Stimulated activated CD8-positive, alpha-beta memory T cell treated with anti-CD3 and anti-CD28 coated beads, Interleukin-7, amount 100 ng/mL, for 1 hour (primary cell): ENCODE measurements around the gene RNF141.

ENCODE experiments used
- DNase-seq, 2 donors: peaks; one replicate each; pipeline ENCODE4 v3.0.0-alpha.2; 2020; ENCODE audit warnings: low read depth in 2 of 2

Gene RNF141

DNA sequence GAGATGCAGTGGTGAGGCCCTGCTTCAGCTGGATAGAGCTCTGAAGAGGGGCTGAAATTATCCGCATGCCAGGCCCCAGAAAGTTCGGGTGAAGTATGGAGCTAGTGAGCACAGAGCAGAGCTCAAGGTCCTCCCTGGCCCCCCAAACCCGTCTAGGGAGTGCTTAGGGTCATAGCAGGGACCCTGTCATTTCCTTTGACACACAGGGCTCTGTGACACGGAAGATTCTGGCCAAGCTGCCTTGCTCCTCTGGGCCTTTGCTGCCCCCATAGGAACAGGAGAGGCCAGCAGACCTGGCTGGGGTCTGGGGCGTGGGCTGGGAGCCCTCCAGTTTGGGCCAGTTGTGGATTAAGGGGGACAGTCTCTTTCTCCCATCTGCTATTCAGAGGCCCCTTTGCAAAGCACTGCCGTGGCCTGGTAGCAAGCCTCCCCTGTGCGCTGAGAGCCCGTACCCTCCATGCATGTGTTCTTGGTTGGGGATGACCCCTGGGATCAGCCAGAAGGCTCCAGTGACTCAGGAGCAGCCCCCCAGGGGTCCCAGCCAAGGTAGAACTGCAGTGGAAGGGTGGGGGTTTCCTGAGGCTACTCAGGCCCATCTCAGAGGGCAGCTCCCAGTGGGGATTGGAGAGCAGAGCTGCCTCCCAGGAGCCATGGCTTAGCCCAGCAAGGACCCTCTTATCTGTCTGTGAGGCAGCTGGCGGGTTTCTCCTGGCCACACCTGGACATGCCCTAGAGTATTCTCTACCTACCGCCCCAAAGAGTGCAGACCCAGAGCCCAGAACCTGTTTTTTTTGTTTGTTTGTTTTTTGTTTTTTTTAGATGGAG lies 42.3 kb downstream of the RNF141 start:
- DNase-seq: no peak

DNA sequence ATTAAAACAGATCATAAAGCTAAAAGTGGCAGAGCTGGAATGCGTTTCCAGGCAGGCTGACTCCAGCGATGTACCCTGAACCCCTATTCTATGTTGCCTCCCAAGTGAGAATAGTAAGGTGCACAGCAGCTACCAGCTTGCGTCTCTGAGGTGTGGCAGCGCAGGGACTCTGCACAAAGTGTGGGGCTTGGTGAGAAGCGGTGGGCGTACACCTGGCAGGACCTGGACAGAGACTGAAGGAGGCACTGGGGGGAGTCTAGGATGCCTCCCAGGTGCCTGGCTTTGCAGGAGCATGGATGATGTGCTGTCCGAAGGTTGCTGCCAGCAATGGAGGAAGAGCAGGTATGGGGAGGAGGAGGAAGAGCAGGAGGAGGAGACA lies 43.0 kb downstream of the RNF141 start:
- DNase-seq: no peak

DNA sequence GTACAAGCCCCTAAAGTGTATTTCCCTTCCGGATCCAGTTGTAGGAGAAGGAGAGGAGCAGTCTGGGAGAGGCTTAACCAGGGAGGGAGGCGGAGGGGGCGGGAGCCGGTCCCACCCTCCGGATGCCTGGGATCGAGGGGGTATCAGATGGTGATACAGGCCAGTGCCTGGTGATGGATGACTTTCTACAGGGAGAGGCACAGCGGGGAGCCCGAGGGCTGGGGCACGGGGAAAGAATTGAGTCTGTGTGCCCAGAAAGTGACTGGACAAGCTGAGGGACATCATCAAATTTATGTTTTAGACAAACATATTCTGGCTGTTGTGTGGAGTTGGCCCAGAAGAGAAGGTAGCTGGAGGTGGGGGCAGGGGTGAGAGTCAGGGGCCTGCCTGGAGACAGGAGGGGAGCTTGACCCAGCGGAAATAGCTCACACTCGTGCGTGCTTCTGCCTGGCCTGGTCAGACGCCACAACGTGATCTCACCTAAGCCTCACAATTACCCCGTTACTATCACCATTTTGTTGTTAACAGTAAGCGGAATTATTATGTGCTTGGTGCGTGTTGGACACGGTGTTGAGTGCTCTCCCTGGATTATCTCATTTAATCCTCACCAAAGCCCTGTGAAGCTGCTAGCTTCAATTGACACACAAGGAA lies 43.5 kb downstream of the RNF141 start:
- no peak for DNase-seq

DNA sequence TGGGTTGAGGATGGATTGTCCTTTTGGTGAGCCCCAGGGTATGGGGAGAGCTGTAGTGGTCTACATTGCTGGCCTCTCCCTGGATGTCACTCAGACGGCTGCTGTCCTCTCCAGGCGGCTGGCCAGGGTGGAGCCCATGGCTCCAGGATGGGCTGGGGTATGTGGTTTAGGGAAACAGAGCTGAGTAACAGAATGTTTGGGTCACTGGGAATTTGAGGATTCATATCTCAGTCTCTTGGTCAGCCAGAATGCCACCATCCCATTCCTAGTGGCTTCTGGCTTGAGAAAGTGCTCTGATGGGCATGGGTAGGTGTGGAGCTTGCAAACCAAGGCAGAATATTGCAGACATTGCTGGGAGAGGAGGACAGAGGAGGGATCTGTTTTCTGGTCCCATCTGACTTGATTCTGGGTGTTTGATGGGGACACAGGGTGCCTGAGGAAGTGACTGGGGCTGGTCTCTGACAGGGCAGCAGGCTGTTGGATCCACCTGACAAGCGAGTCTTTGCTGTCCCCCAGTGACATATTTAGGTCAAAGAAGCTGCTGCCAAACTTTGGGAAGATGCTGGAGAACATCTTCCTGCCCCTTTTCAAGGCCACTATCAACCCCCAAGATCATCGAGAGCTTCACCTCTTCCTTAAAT lies 44.6 kb downstream of the RNF141 start:
- DNase-seq: no peak

DNA sequence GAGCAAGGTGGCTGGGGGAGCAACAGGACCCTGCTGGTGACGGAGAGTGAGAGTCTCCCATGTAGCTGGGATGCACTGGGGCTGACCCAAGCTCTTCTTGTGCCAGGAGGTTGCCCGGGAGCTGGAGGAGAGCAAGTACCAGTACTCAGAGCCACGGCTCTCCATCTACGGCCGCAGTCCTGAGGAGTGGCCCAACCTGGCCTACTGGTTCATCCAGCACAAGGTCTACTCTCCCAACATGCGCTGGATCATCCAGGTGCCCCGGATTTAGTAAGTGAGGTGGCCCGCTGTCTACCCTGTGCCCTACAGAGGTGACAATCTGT lies 45.6 kb downstream of the RNF141 start:
- DNase-seq: no peak

DNA sequence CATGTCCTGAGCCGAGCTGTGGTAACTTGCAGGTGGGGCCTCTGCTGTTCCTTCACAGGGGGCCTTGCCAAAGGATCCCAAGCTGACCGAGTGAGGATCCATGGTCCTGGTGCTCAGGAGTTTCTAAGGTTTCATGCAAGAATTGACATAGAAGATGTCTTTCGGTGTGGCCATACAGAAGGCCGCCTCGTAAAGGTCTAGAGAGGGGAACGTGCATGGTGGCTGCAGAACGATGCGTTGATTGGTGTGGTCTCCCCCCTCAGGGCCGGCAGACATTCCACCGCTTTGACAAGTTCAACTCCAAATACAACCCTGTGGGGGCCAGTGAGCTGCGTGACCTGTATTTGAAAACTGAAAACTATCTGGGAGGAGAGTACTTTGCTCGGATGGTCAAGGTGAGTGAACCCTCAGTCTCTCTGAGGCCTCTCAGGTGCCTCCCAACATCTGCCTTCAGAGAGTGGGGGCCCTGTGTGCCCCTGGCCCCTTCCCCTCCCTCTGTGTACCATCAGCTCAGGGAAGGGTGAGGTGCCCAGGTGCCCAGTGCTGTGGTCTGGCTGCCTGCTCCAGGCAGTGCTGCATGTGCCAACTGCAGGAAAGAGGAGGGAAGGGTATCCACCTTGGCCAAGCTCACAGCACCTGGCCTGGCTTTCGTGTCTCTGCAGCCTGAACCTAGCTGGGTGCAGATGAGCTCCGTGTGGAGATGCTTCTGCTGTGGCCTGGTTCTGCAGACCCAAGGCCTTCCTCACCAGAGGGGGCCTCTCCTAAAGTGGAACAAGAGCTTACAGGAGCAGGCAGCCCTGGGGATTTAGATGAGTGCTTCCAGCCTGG lies 46.1 kb downstream of the RNF141 start:
- DNase-seq: no peak

DNA sequence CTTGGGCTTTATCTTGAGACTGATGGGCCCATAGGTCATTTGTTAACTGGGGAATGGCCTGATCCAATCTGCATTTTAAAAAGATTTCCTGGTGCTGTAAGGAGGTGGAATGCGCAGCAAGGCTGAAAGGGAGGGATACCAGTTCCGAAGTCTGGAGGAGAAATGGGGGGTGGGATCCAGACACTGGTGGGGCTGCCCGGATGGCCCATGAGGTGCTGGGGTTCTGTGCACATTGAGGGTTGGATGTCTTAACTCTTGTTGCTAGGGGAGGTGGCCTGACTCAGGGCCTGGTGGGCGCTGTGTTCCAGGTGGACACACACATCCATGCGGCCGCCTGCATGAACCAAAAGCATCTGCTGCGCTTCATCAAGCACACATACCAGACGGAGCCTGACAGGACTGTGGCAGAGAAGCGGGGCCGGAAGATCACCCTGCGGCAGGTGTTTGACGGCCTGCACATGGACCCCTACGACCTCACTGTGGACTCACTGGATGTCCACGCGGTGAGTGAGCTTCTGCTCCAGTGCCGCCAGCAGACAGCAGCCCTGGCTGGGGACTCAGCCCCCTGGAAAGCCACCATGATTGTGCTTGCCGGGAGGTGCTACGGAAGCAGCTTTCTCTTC lies 47.8 kb downstream of the RNF141 start:
- DNase-seq: no peak

DNA sequence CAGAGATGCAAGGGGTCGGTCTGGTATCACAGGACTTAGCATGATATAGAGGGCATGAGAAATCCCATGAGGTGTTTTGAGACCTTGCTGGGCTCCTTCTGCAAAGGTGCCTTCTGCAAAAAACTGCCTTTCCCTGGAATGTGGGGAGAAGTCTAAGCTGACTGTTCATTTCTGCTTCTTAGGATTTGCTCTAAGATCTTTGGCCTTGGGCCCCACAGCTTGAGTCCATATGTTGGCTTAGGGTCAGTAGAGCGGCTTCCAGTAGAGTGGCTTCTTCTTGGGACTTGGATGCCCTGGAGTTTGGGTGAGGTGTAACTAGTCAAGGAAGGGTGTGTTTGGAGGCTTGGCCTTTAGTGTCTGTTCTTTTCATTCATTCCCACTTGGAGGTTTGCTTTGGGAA lies 48.9 kb downstream of the RNF141 start:
- DNase-seq: no peak

DNA sequence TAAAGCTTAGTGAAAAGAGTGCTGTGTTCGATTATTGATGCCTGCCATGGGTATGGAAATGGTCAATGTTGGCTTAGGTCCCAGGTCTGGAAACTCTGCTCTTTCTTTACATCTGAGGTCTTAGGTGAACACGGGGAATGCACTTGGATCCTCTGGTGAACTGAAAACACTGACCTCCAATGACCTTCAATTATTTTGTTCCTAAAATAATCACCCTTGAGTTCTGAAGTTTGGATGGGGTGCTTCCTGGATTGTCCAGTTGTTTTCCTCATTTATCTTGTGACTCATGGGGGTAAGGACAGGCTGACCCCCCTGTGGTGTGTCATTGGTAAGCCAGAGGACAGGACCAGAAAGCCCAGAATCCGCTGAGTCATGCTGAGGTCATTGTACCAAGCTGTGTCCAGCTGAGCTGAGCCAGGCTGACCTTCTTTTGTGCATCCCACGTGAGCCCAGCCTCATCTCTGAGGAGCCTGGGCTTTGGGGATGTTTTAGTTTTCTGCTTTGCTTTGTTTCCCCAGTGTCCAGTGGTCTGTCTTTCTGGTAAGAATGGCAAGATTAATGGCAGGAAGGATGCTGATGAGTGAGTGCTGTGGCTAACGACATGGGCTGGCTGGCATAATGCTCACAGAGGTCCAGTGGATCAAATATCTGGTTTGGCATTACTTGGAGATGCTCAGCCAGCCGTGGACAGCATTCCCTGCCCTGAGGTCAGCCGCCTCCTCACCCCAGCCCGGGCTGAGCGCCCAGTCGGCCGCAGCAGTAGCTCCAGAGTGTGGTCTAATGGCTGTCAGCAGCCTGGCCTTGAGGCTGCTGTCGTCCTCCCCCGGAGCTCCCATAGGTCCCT lies 50.4 kb downstream of the RNF141 start:
- DNase-seq: no peak

DNA sequence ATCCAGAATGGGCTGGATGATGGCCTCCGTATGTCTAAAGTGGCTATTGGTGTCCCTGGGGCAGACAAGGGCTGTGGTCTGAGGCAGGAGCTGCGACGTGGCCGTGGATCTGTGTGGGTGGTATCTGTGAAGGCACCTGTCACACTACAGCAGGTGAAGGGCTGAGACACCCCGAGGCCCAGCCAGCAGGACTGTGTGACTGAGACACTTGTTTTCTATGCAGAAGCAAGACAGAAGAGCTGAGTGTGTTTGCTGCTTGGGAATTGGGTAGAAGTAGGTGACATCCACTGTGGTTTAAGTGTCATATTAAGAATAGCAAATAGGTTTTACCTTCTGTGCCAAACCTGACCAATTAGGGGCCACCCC lies 51.0 kb downstream of the RNF141 start:
- DNase-seq: no peak

DNA sequence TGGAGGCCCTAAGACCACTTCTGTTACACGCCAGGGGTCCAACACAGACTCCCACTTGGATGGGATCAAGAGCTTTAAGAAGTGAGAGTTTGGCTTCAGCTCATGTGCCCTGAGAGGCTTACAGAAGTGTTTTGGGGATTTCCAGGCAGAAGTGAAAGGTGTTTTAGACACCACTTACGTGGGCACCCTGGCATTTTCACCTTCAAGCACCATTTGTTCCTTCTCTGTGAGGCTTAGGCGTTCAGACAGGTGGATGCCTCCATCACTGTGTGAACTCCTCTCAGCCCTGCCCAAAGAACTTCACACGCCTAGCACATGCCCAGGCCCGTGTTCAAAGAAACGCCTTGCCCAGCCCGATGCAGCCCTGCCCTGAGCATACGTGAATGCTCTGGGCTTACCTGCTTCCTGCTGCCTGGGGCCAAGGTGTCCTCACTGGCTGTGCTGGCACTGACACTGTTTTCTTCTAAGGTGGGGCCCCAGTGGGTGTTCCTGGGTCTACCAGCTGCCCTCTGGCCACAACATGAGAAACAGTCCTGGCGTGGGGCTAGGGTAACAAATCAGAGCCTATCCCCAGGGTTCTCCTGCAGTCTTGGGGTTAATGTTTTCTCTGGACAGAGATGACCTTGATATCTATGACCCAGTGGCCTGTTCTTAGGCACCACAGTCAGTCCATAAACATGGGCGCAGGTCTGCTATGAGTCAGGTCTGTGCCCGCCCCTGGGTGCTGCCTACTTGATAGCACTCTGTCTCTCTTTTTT lies 51.9 kb downstream of the RNF141 start:
- no peak for DNase-seq

DNA sequence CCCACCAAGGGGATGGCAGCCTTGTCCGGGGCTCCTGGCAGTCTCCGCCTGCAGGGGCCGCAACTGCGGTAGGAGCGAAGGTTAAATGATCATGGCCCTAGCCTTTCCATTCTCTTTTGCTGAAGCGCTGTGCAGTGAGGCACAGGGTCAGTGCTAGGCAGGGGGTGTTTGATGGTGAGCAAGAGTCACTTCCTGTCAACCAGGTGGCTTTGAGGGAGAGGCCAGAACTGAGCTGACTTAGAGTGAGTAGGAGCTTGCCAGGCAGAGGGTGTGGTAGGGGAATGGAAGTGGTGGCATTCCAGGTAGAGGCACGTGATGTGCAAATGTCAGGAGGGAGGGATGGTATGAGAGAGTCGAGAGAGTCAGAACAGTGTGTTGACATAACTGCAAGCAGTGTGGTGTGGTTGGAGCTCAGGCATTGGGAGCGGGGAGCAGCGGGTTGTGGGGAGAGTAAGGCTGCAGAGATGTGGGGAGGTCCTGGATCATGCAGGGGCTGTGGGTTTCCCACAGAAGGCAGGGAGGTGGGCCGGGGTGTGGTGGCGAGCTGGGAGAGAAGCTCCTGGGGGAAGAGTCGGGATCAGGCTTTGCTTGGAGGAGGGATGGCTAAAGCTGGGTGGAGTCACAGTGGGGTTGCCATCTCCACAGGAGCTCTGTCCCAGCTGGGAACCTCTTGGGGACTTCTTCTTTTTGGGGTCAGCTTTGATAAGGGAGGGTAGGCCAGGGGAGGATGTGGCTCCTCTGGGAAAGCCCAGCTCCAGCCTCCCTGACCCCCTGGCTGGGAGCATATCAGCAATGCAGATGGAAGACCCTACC lies 52.7 kb downstream of the RNF141 start:
- no peak for DNase-seq

DNA sequence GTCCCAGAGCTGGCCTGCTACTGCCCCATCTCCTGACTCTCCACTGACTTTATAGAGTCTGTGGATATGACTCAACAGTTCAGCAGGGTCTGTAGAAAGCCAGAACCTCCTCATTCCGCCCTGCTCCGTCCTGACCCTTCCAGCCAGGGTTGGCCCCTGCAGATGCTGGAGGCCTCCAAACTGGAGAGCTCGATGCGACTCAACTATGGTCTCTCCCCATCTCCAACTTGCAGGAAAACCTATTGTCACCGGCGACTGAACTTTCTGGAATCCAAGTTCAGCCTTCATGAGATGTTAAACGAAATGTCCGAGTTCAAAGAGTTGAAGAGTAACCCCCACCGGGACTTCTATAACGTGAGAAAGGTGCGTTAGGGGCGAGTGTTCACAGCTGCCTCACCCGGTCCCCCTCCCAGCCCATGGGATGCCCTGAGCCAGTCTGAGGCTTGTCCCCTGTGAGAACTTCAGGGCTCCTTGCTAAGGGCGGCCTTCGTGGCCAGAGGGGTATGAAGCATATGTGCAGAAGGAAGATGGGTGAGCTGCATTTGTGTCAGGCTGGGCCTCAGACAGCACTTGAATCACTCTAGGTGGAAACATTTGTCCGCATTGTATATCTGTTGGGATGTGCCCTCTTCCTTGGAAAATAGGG lies 53.9 kb downstream of the RNF141 start:
- no peak for DNase-seq

DNA sequence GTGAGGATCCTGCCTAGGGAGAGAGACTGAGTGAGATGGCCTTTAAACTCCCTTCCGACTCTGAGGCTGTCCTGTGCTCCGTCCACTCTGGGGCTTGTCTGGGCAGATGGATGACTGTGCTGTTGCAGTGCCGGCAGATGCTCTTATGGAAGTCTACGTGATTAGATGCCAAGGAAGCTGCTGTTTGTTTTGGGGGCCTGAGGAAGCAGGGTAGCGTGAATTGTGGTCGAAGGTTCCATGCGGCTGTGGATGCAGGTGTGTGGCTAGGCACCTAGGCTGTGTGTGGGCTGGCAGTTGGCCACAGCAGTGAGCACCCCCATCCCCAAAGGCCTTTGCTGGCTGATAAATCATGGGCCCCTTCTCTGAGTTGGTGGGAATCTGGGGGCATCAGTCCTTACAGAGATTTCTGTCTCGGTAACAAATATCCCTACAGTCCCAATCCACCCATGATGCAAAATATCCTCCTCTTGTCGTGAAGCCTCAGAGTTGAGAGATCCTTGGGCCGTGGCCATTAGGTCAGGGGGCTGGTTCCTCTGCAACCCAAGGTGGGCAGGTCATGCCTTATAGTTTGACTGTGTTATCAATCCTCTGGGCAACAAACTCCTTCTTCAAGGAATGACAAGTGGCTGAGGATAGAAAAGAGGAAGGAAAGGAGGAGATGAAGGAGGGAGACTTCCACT lies 54.7 kb downstream of the RNF141 start:
- DNase-seq: no peak

DNA sequence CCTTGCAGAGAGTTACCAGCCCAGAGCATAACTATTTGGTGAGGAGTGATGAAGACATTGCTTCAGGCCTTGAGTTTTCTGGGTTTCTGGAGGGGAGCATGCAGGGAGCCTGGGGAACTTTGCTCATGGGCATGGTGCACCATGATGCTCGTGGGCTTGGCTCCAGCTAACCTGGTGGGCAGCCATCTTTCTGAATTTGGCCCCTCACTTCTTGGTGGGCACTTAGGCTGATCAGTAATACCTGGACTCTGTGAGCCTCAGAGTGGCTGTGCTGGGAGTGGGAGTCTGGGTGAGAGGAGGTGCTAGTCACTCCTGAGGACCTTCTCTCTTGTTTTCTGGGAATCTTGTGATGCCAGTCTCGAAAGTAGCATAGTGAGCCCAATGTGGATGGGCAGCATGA lies 55.3 kb downstream of the RNF141 start:
- DNase-seq: no peak

DNA sequence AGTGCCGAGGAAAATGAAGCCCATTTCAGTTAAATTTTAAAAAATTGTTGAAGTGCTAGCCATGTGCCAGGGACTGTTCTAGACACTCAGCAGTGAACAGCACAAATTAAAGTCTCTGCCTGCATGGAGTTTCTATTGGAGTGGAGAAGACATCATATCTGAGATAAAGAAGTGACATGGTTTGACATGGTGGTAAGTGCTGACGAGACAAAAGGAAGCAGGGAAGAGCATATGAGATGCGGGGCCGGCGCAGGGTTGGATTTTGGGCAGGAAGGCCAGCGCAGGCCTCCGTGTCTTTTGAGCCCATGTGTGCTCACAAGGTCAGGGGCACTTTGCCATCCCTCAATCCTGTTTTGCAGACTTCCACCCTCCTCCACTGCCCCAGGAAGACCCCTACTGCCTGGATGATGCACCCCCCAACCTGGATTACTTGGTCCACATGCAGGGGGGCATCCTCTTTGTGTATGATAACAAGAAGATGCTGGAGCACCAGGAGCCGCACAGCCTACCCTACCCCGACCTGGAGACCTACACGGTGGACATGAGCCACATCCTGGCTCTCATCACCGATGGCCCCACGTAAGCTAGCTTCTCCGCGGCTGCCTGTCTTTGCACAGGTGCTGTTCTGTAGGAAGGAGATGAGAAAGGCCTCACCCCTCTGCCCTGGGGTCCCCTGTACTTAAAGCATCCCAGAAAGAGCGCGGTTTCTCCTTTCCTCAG lies 56.4 kb downstream of the RNF141 start:
- no peak for DNase-seq

DNA sequence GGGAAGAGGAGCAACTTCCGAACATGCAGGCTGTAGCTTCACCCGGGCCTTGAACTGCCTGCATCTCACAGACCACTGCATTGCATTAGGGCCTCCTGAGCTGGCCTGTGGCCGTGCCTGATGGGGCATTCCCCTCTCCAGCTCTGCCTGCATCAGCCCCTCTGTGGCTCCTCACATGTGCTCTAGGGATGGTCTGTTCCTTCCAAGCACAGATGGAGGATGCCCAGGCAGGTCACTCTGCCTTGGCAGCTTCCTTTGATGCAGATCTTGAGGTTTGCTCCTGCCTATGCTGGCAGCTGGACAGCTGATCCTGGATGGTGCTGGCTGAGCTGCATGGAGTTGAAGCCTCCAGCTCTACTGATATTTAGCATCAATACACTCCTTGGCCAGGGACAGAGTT lies 57.4 kb downstream of the RNF141 start:
- no peak for DNase-seq

DNA sequence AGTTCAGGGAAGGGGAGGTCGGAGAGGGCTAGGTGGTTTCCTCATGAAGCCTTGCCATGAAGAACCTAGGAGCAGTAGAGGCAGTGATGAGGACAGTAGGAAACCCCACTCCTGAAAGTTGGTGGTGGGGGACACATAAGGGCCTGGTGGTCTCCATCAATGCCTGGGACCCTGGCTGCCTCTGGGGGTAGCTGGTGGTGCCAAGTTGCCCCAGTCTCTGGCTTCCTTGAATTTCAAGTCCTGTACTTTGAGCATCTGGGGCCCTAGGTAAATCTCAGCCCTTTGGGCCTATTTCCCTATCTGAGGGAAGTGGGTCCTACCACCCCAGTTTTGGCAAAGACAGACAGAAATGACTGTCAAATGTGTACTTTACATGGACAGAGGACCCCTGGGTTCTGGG lies 57.8 kb downstream of the RNF141 start:
- DNase-seq: no peak
